RPMI7951 (cell line): Measurements from ENCODE around the gene CDK6. TPM values are rescaled to one million over a fixed set of nuclear protein-coding genes. Genes with fewer than 3 reads are reported as not detected.

Experiments
- DNase-seq: peaks from one replicate; pipeline ENCODE4 v3.0.0-alpha.2; 2012; ENCODE audit warnings: low read depth
- total RNA-seq: library from RNA; depleted of rRNA; stranded (reverse); fragments of >200 nt; shearing (Covaris generic); gene quantifications from 2 replicates; pipeline ENCODE4 v1.2.3, GENCODE V29; 2014

Gene CDK6
- total RNA-seq, 1 experiment from 2014 or later: 45.1 TPM

DNA sequence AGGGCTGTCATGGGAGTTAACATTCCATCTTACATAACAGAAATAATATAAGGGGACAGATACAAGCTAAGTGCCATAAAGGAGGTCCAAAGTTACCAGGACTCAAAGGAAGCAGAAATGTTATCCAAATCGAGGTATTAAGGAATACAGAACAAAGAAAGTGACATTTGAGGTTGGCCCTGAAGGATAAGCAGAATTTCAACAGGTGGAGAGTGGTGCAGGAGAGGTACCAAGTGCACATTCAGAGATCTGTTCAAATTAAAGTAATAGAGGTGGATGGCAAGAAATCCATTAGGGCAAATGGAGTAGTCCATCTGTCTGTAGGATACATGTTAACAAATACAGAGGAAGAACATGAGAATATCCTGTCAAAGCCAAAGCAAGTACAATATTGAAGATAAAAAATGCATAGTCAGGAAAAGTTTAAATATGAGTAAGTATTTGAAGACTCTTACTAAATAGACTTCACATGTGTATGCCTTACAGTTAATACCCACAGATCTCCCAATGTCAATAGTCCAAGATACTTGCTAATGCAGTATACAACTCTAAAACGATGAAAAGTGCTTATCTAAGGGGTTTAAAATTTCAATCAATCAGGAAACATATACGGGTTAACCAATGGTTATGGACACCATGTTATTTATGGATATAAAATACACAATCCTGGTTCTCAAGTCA lies 10.0 kb downstream of the CDK6 start:
- DNase-seq: no peak

DNA sequence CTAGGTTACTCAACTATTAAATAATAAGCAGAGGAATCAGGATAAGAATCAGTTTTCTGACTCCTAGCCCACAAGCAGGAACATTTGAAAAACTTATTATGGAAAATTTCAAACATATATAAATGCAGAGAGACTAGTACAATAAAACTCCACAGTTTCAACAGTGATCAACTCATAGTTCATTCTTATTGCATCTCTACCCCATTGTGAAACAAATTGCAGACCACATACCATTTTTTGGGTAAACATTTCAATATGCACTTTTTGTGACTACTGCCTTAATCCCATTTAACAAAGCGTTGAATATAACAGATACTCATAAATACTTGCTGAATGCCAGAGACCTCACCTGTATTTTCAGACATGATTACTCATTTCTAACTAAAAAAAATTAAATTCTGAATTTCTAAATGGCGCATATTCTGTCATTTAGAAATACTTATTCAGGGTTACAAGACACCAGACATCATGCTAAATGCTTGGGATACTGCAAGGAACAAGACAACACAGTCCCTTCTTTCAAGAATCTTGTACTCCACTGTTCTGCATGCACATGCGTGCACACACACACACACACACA lies 11.4 kb downstream of the CDK6 start:
- no peak for DNase-seq

DNA sequence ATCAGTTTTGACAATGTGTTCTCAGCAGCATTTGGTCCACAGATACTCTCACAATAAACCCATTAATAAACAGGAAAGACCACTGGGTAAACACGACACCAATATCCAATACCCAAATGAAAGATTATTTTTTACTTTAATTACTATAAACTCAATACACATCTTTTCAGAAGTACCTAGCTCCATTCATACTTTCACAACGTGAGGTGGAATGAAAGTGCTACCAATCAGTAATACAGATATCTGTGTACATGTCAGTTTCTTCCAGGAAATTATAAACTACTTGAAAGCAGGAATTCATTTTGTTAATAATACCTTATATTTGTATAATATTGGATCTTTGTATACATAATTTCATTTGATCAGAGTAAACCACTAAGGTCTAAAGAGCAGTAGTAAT lies 11.9 kb downstream of the CDK6 start:
- DNase-seq: no peak

DNA sequence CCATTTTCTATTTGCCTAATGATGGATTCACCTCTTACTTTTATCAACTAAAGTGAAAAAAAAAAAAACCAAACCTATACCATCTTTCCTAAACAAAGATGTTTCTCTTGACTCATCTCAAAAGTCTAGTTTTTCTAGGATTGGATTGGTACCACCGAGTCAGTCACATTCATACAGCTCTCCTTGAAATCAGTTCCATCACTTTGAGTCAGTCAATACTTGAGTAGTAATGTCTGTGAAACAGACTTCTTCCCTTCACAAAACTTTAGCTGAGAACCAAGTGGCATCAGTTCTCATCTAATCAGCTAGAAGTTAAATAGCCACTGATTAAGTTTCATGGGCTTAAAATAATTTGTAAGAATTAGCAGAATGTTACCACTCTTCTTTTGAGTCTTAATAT lies 13.3 kb downstream of the CDK6 start:
- DNase-seq: no peak

DNA sequence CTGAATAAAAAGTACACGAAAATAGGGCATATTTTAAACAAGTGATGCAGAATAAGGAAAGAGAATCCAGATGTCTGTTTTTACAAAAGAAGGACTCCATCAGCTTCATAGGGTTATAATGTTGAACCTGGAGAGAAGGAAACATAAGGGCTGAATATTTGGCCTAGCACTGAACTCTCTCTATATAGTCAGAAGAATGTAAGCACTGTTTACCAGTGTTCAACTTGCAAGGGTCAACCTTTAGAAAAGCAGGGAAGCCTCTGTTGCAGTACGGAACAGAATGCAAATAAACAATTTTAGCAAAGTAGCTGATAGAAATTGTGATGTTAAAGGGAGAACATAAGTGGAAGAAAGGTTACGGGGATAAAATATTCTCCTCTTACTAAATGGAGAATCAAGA lies 16.2 kb downstream of the CDK6 start:
- no peak for DNase-seq

DNA sequence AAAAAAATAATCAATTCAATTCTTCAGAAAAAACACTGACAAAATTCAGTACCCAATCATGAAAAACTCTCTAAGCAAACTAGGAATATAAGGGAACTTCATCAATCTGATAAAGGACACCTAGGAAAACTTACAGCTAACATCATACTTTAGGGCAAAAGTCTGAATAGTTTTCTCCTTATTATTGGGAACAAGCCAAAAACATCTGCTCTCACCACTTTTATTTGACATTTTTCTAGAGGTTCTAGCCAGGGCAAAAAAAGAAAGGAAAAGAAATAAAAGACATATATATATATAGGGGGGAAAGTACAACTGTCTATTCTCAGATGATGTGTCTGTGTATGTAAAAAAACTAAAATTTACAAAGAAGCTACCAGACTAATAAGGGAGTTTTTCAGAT lies 19.0 kb downstream of the CDK6 start:
- DNase-seq: no peak

DNA sequence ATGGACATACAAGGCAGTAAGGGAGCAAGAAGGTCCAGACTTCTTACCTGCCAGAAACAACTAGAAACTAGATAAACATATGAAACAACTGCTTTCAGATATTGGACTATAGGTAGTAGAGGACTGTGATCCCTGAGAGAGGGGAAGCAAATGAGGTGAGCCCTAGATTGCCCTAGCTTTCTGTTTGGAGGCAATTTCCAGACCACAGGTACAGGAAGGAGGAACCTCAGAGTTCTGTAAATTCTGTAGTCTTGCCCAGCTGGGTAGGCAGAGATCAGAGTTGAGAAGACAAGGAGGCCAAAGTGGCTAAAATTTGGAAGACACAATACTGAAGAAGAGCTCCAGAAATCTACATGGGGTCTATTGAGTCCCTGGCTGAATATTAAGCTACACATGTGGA lies 21.0 kb downstream of the CDK6 start:
- DNase-seq: no peak

DNA sequence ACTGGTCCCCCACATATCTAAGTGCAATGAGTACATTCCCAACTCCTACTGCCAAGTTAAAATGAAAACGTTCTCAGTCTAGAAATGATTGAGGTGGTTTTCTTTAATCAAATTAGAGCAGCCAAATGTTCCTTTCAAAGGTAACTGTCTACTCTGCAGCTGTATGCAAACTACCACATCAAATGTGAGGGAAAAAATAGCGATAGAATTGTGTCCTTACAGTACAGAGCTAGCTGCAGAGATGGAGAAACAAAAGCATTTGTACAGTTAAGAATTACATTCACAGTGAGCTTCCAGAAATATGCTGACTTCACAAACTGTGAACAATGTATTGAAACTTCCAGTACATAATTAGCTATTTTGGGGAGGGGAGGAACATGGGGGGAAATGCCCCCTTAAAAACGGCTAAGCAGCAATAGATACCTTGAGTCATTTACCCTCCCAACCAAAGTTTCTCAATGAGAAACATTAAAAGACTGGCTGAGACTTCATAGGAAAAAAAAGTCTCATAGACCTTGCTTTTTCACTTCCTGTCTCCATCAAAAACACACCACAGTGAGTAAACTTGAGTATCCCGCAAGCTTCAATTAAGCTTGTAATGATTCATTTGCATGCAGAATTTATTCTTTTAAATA lies 22.9 kb downstream of the CDK6 start:
- DNase-seq: peak; percentile 52

DNA sequence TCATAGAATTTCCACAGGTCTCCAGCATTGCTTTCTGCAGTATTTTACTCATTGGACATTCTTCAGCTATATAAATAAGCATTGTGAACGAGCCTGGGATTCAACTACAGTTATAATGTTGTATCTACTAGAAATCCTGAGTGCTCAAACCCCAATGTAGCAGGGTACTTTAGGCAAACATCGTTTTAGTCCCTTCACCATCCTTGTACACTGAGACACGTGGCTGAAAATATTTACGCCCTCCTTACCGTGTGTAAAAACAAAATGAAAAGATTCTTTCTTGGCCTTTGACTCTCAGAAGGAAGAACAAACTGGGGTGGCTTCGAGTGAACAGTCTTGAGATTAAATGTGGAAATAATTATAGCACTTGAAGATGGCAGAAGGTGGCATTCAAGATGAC lies 25.2 kb downstream of the CDK6 start:
- no peak for DNase-seq

DNA sequence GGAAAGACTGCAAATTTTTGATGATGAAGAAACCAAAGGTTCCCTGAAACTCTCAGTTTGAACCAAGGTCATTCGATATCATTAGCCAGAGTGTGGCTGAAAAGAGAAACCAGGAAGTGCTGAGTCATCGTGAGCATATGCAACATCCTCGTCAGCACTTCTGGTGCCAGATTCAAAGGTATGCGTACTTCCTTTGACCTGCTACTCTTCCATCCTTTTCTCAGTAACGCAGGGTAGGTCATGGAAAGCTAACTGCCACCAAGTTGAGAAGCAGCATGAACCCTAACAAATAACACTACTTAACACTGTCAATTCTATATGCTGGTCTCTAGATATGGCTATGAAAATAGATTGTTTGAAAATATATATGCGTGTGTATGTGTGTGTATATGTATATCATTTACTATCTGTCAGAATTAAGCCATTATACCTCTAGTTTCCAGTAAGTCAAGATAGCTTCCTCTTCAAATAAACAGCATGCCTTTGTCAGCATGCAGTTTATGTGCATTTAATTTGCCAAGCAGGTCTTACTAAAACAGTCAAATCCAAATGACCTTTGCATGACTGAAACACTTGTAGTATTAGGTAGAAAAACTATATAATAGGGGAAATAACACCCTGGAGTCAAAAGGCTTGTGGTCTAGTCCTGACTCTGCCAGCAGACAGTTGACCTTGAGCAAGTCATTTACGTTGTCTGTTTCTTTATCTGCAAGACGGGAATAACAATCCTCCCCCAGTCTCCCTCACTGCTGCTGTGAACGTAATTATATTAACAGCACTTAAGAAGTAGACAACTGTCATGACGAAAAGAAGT lies 26.4 kb downstream of the CDK6 start:
- peak; percentile 92 for DNase-seq

DNA sequence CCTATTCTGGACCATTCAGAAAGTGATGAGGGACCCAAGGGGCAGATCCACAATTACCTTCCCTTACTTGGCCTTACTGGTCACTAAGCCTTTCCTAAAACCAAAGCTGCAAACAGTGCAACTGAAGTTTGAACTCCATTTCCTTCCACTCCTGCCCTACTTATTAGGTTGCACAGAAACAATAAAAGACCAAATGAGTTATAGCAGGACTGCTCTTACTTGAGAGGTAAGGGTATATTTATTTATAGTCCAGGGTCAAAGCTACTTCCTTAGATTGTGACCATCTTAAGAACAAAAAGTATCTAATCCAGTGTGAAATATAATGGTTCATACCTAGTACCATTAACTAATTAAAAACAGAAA lies 27.0 kb downstream of the CDK6 start:
- no peak for DNase-seq

DNA sequence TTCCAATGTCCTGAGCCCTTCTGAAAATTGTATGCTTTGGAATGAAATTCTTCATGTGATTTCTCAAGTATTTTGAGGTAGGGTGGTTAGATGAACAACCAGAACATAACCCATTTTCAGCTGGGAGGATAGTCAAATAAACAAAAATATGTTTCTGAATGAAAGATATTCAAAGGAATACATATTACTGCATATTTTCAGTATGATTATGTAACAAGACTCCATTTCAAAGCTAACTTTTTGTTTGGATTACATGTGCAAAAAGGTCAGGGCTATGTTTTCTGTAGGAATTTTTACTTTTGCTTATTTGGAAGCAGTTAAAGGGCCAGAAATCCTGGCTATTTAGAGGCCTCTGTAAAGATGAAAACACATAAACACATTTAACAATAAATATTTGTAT lies 27.7 kb downstream of the CDK6 start:
- no peak for DNase-seq

DNA sequence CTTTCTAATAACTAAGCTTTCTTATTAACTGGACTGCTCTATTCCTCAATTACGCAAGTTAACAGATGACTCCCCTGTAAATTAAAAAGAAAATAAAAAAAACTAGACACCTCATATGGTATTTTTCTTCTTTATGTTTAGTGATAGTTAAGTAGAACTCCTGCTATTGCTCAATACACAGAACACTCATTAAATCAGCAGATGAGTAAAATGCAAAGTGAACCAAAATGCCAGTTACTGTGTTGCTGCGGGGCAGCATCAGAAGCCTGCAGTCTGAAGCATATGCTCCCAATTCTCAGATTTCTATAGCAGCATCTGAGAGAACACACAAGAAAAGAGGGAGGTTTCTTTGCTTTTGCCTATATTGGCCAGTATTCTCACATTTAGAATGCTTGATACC lies 28.4 kb downstream of the CDK6 start:
- DNase-seq: peak; percentile 52

DNA sequence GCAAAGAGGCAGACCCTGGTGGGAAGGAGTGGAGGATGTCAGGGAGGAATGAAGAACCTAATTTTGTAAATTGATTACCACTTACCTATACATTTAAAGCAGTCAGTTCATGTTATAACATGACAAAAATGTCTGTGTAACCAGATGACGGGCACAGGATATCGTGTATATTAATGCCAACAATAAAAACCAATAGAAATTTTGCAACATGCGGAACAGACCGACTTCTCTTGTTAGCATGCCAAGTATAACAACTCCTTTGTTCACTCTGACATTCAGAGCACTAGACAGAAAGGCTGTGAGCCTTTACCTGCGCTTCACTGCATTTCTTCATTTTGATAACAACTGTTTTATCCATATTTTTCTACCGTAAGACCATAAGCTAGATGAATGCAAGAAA lies 29.9 kb downstream of the CDK6 start:
- DNase-seq: no peak

DNA sequence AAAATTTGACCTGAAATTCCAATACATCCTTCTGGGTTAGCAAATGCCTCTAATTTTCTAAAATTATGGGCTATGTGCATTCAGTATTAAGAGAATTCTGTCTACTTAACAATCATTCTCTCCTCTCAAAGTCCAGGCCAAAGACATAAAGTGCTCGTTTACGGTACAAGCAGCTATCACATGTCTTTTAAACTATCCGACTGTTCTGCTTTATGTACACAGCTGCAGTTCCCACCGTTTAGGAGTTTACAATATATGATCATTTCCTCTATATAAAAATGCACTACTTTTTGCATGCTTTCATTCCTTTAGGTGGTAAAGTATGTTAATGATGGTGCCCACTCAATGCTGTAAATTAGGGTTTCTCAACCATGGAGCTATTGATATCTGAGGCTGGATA lies 34.0 kb downstream of the CDK6 start:
- DNase-seq: no peak

DNA sequence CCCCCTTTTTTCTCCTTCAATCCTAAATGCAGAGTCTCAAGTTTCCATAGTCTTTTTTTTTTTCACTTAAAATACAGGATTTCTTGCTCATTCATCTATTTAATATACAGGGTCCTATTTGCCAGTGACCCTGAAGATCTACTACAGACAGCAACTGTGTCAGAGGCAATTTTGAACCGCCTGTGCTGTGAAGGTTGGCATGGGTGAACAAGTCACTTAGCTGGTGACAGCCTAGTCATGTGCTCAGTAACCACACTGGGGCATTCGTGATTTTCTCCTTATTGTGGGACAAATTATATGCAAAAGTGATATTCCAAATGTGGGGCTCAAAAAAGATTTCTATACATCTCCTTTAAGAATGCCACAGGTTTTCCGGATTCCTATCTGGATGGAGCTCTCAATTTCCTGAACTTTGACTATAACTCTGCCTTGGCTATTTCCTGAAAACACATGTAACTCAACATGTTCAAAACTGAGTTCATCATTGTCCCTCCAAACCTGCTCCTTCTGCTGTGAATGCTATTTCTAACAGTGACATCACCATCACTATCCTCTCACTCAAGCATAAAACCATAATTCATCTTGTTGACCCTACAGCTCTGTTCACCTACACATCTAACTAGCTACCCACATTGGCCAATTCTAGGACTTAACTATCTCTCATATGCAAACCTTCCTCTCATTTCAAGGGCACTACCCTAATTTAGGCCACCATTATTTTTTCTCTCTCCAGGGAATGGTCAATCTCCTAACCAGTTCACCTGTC lies 36.7 kb downstream of the CDK6 start:
- DNase-seq: no peak

DNA sequence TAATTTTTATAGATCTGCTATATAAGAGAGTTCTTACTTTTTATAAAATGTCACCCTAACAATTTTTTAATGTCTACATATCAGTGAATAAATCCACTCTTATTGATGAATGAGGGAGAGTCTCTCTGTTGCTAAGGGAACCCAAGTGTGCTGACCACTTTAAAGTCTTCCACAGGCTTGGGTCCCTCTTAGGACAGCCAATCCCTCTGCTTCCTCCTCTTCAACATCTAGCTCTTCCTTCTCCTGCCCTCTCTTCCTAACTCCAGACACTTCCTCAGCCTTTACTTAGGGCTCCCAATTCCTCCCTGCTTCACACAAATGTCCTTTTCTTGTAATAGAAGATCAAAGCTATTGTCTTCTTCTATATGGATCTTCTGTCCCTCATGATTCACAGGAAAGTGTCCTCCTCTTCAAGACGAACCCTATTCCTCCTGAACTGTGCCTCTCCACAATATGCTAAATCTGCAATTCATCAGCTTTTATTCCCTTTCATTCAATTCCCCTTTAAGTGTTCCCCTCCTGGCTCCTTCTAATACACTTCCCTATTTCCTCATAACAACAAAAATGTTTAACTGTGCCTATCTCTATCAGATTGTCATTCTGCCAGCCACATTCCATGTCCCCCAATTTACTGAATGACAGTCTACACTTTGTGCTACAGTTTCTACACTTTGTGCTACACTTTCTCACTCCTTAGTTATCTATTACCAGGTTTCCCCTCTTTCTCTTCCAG lies 37.7 kb downstream of the CDK6 start:
- no peak for DNase-seq

DNA sequence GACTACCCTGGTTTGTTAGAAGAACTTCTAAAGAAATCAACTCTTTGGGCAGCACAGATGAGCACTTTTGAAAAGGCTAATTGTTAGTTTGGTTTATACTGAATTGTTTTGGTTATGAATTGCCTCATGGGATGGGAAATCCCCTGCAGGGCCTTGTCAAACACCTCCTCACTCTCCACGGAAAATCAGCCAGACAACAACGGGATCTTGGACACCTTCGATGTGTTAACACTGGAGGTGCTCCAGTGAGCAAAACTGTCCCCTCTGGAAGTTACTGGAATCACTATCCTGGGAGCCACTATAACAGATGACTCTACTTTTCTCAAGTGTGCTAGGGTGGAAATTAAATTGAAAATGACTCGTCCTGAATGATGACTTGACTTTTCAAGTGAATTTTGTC lies 38.7 kb downstream of the CDK6 start:
- peak; percentile 63 for DNase-seq

DNA sequence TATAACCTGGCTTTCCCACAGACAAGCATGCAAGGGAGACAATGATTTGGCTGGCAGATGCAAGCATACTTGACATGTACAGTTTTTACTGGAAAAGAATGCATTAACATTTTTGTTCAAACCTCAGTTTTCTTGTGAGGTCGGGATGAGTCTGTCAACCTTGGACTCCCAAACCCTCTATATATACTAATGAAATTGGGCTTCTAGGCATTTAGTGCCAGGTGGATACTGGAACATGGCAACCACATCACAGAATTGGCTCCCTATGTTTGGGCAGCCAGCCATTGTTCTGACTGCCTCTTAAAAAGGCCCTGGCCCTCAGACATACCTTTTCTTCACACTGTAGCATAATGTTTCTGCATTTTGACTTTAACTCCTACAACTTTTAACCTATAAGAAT lies 39.1 kb downstream of the CDK6 start:
- DNase-seq: peak; percentile 76

DNA sequence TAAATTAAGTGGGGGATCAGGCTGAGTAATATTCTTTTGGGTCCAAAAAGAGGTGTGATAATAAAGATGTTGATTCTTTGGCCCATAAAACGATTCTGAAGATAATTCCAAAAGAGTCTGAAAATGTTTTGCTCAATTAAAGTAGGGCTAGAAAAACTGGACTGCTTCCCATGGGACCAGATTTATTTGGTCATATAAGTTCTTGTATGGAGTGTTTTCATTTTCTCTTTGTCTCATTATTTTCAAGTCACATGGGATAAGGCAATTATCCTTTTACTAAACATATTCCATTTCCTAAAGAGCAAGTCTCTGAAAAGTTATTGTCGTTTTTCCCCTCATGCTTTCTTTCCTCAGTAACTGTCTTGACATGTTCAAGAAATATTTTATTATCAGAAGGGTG lies 41.5 kb downstream of the CDK6 start:
- no peak for DNase-seq

DNA sequence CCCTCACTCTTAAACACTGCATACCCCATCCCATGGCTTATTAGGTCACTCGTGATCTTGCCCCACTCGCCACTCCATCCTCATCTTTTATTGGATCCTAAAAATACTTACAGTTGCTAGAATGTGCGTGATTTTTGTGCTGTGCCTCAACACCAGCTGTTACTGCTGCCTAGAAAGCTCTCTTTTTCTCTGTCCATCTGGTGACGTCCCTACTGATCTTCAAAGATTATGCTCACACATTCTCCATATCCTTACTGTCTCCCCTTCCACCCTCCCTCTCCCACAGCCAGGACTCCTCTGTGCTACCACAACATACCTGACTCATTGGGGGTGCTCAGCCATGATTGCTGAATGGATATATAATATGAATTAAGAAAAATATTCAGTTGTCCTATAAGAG lies 42.0 kb downstream of the CDK6 start:
- peak; percentile 51 for DNase-seq
